Peyer's patch (tissue), 4 donors: Measurements from ENCODE around the gene DOCK2. TPM values are rescaled to one million over a fixed set of nuclear protein-coding genes. Genes with fewer than 3 reads are reported as not detected.

Experiments
- DNase-seq, 3 donors: peaks; one replicate each; pipeline ENCODE4 v3.0.0-alpha.2; 2017 to 2019
- H3K27ac ChIP-seq, 4 donors: fragments of 200-600 bp; sonication (generic); one replicate each; pipeline ENCODE4 v1.5.1; 2016 to 2019
- H3K27me3 ChIP-seq, 2 donors: fragments of 200-600 bp; sonication (generic); one replicate each; pipeline ENCODE4 v1.5.1; 2019
- H3K36me3 ChIP-seq, 3 donors: fragments of 200-600 bp; sonication (generic); one replicate each; pipeline ENCODE4 v1.5.1; 2016 to 2019
- H3K4me1 ChIP-seq, 4 donors: fragments of 200-600 bp; sonication (generic); one replicate each; pipeline ENCODE4 v1.5.1; 2016 to 2019
- H3K4me3 ChIP-seq, 4 donors: fragments of 200-600 bp; sonication (generic); 1 replicate in 3 of 4; 2 replicates in 1 of 4; pipeline ENCODE4 v1.5.1; 2016 to 2019; ENCODE audit warnings: mild to moderate bottlenecking in 1 of 4
- H3K9me3 ChIP-seq, 4 donors: fragments of 200-600 bp; sonication (generic); one replicate each; pipeline ENCODE4 v1.5.1; 2016 to 2019; ENCODE audit warnings: mild to moderate bottlenecking in 1 of 4
- POLR2A ChIP-seq, 2 donors: fragments of 450-650 bp; IDR thresholded peaks; one replicate each; pipeline ENCODE4 v1.5.1; 2017; ENCODE audit warnings: antibody characterized with exemption in 2 of 2, mild to moderate bottlenecking in 2 of 2, moderate library complexity in 2 of 2
- total RNA-seq, 4 donors: library from RNA; depleted of rRNA; stranded (reverse); fragments of >200 nt; gene quantifications; one replicate each; pipeline ENCODE4 v1.1.0, GENCODE V29; 2016
- TF ChIP-seq, protein P1 (sequence below), 6 experiments: fragments of 450-650 bp in 4 of 6; fragments of 200-600 bp in 2 of 6; sonication (generic) in 1 of 6; IDR thresholded peaks; one replicate each; pipeline ENCODE4 v1.5.1; 2017 to 2019; ENCODE audit warnings: antibody characterized with exemption in 6 of 6, mild to moderate bottlenecking in 3 of 6, moderate library complexity in 1 of 6

The DOCK2 gene
- total RNA-seq, 4 donors from 2014 or later, result 13.8 to 200 (median 17.8) TPM

DNA sequence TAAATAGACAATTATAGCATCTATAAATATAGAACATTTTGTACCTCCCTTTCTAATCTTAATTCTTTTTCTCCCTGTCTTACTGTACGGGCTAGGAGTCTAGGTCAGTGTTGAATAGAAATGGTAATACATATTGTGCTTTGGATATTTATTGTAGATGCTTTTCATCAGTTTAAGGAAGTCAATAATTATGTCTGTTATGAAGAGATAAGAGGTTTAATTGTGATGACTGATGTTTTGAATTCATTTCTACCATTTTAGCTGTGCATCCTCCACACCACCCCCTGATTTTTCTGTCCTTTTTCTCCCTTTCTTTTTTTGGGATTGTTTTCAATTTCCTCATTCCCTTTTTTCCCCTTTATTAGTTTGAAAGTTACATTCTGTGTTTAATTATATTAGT lies 95.8 kb downstream of the DOCK2 start:
- H3K4me3 ChIP-seq, result no peak overlapping the region
- DNase-seq, result no peak
- TF ChIP-seq, protein P1, sequence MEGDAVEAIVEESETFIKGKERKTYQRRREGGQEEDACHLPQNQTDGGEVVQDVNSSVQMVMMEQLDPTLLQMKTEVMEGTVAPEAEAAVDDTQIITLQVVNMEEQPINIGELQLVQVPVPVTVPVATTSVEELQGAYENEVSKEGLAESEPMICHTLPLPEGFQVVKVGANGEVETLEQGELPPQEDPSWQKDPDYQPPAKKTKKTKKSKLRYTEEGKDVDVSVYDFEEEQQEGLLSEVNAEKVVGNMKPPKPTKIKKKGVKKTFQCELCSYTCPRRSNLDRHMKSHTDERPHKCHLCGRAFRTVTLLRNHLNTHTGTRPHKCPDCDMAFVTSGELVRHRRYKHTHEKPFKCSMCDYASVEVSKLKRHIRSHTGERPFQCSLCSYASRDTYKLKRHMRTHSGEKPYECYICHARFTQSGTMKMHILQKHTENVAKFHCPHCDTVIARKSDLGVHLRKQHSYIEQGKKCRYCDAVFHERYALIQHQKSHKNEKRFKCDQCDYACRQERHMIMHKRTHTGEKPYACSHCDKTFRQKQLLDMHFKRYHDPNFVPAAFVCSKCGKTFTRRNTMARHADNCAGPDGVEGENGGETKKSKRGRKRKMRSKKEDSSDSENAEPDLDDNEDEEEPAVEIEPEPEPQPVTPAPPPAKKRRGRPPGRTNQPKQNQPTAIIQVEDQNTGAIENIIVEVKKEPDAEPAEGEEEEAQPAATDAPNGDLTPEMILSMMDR (IDR thresholded peaks at IDR 0.05), result no peak
- no peak for TF ChIP-seq POLR2A (IDR thresholded peaks at IDR 0.05)

DNA sequence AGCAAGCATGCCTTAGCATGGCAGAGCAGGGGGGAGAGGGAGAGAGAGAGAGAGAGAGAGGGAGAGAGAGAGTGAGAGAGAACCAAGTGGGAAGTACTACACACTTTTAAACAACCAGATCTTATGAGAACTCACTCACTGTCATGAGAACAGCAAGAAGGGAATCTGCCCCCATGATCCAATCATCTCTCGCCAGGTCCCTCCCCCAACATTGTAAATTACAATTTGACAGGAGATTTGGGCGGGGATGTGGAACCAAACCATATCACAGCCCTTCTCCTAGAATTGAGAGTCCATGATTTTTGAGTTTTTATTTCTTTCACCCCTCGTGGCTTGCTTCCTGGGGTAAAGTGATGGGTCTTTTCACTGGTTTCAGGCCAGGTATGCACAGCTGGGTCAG lies 98.8 kb downstream of the DOCK2 start:
- Histone ChIP-seq H3K4me3 (no peak overlapping the region), H3K4me1 (no peaks in the 10 kb centered on the region), H3K27ac (no peak overlapping the region), H3K36me3 (no peaks in the 10 kb centered on the region), H3K27me3 (no peaks in the 10 kb centered on the region), H3K9me3 (no peaks in the 10 kb centered on the region)
- TF ChIP-seq, protein P1 (IDR thresholded peaks at IDR 0.05), result no peak
- no peak for TF ChIP-seq POLR2A (IDR thresholded peaks at IDR 0.05)
- no peak for DNase-seq

More for the DNA sequence above, 95.8 kb downstream of the DOCK2 start:
- Histone ChIP-seq H3K9me3 (no peaks in the 10 kb centered on the region), H3K27me3 (no peaks in the 10 kb centered on the region), H3K27ac (no peak overlapping the region), H3K4me1 (no peaks in the 10 kb centered on the region), H3K36me3 (no peaks in the 10 kb centered on the region)

DNA sequence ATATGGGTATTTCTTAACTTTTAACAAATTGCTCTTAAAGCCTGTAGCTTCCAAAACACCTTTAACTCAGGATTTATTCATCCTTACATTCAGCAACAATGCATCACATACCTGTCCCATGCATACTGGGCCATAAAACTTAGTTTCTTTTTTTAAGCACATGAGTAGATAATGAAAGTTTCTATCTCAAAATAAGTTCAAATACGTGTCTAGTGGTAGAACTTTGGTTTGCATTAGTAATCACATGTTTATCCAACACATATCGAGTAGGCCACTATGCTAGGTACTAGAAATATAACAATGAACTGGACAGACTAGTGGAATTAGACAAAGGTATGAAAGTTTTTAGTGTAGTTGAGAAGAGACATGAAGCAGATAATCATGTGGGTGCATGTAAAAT lies 99.6 kb downstream of the DOCK2 start:
- Histone ChIP-seq H3K36me3 (no peaks in the 10 kb centered on the region), H3K4me3 (no peak overlapping the region), H3K27ac (no peak overlapping the region), H3K9me3 (no peaks in the 10 kb centered on the region), H3K4me1 (no peaks in the 10 kb centered on the region), H3K27me3 (no peaks in the 10 kb centered on the region)
- TF ChIP-seq, protein P1 (IDR thresholded peaks at IDR 0.05), result no peak
- TF ChIP-seq POLR2A (IDR thresholded peaks at IDR 0.05), result no peak
- no peak for DNase-seq

DNA sequence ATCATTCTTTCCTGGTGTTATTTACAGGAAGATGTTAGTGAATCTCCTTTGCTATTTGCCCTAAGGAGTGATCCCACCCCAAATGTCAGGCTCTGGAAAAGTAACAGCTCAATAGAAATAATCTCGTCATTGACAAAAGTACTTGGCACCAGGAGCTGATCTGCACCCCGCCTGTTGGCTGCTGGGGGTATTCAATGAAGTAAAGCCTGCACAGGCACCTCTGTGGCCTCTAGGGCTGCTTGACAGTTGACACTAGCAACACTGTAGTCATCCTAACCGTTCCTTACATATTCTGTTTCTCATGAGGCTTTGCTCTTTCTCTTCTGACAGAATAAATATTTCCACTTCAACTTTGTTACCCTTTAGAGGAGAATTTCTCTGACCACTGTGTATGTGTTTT lies 103.4 kb downstream of the DOCK2 start:
- TF ChIP-seq, protein P1 (IDR thresholded peaks at IDR 0.05), result no peak
- TF ChIP-seq POLR2A (IDR thresholded peaks at IDR 0.05), result no peak
- DNase-seq, result no peak
- no peaks in the 10 kb centered on the region for H3K36me3 ChIP-seq
- no peak overlapping the region for H3K4me3 ChIP-seq
- no peak overlapping the region for H3K27ac ChIP-seq
- no peaks in the 10 kb centered on the region for H3K27me3 ChIP-seq
- H3K4me1 ChIP-seq, result no peaks in the 10 kb centered on the region
- H3K9me3 ChIP-seq, result no peaks in the 10 kb centered on the region

DNA sequence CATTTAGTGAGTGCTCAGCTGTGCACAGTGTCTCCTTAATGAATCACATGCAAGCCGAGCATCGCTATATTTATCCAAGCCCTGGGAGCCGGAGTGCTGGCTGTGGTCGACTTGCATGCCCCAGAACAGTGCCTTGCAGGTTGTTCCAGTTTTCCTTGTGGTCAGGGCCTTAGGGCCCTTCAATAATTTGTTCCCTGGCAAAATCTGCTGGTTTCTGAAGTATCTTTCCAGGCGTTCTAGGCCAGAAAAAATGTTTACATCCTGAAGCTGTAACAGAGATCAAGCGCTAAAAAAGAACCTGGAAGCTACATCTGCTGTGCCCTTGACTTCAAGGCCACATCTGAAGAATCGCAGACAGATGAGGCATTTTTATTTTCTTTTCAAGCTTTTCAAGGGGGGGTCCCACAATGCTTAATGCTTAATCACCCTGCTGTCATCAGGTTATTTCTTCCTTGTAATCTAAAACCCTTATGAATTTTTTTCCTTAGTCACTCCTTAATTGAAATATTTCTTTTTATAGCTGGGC lies 105.8 kb downstream of the DOCK2 start:
- no peaks in the 10 kb centered on the region for H3K27me3 ChIP-seq
- no peak overlapping the region for H3K4me3 ChIP-seq
- H3K36me3 ChIP-seq, result no peaks in the 10 kb centered on the region
- no peak for DNase-seq
- H3K4me1 ChIP-seq, result no peaks in the 10 kb centered on the region
- H3K27ac ChIP-seq, result no peak overlapping the region
- TF ChIP-seq, protein P1 (IDR thresholded peaks at IDR 0.05), result no peak
- no peak for TF ChIP-seq POLR2A (IDR thresholded peaks at IDR 0.05)
- no peaks in the 10 kb centered on the region for H3K9me3 ChIP-seq

DNA sequence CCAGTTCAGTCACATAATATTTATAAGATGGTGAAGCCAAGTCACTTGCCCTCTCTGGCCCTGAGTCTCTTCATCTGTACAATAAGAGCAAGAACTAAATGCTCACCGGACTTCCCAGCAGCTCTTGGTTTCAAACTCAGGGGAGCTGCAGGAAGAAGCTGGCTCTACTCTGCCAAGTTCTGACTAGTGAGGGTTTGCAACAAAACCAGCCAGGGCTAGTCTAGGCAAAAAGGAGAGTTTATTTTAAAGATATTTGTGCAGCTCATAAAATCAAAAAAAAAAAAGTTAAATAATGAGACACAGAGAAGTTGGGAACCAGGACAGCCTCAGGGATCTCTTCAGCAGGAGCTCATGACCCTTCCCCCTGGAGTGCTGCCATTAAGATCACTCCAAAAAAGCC lies 107.3 kb downstream of the DOCK2 start:
- no peak overlapping the region for H3K27ac ChIP-seq
- H3K27me3 ChIP-seq, result no peaks in the 10 kb centered on the region
- no peaks in the 10 kb centered on the region for H3K9me3 ChIP-seq
- no peak for DNase-seq
- TF ChIP-seq POLR2A (IDR thresholded peaks at IDR 0.05), result no peak
- TF ChIP-seq, protein P1 (IDR thresholded peaks at IDR 0.05), result no peak
- no peaks in the 10 kb centered on the region for H3K4me1 ChIP-seq
- H3K36me3 ChIP-seq, result no peaks in the 10 kb centered on the region
- no peak overlapping the region for H3K4me3 ChIP-seq
